ENCODE measurements around the gene CC2D2B. TPM values are rescaled to one million over a fixed set of nuclear protein-coding genes. Genes with fewer than 3 reads are reported as not detected.
A peak's percentile ranks its signal among the peaks of the same experiment; 100 is the strongest.
"Not testable (repeated sequence)": the region's sequence is repeated elsewhere in the genome, so short reads cannot be mapped to it uniquely, and the experiment has no call there.

Gene CC2D2B
- total RNA-seq, 4 donors from 2014 or later, result 1.1 to 30.5 (median 2.0) TPM

DNA sequence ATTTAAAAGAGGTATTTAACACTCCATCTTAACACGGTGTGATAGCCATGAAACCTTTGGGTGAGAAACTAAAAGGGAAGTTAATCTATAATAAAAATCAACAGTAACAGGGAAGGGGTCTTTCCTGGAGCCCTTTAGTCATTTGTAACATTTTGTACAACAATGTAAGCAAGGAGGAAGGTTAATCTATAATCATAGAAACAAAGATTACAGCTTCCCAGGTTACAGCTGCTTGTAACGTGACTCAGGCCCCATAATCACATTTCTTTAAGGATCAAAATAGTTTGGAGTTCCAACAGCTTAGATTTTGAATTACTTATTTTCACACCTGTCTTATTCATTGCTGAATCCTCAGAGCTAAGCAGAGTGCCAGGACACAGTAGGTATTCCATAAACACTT lies 17.9 kb upstream of the CC2D2B start:
- no peak overlapping the region for H3K27ac ChIP-seq
- H3K4me3 ChIP-seq, result no peak overlapping the region
- no peaks in the 10 kb centered on the region for H3K4me1 ChIP-seq
- H3K9me3 ChIP-seq, result no peaks in the 10 kb centered on the region
- no peaks in the 10 kb centered on the region for H3K36me3 ChIP-seq
- TF ChIP-seq, protein P1, sequence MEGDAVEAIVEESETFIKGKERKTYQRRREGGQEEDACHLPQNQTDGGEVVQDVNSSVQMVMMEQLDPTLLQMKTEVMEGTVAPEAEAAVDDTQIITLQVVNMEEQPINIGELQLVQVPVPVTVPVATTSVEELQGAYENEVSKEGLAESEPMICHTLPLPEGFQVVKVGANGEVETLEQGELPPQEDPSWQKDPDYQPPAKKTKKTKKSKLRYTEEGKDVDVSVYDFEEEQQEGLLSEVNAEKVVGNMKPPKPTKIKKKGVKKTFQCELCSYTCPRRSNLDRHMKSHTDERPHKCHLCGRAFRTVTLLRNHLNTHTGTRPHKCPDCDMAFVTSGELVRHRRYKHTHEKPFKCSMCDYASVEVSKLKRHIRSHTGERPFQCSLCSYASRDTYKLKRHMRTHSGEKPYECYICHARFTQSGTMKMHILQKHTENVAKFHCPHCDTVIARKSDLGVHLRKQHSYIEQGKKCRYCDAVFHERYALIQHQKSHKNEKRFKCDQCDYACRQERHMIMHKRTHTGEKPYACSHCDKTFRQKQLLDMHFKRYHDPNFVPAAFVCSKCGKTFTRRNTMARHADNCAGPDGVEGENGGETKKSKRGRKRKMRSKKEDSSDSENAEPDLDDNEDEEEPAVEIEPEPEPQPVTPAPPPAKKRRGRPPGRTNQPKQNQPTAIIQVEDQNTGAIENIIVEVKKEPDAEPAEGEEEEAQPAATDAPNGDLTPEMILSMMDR (IDR thresholded peaks at IDR 0.05), result no peak
- TF ChIP-seq POLR2A (IDR thresholded peaks at IDR 0.05), result no peak
- H3K27me3 ChIP-seq, result no peaks in the 10 kb centered on the region
- DNase-seq, result no peak

DNA sequence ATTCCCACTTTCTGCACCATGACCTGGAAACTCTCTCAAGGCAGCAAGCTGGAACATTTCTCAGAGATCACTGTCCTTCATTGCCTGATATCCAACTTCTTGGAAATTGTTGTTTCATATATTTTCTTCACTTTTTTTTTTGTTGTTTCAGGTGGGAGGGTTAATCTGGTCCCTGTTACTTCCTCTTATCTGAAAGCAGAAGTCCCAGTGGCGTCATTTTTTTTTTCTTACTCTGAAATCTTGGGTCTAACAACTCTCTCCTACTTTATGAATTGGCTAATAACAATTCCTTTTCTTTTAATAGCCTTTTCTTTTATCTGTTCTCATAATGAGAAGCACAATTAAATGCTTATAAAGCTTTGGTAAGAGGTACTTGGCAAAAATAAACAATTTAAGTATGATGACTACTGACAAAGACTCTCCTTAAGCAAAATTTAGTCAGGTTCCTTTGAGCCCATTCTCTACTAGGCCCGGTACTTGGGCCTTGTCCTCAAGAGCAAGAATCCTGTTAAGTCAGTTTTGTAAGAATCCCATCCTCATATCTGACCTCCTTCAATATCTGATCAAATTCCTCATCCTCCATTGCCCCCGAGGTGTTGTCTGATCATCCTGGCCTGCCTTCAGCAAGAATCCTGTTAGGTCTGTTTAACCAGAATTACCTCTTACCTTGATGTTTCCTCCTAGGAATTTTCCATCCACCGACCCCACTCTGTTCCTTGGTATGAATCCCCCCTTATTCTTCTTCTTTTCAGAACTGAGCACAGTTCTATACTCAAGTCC lies 11.5 kb upstream of the CC2D2B start:
- no peak overlapping the region for H3K27ac ChIP-seq
- no peaks in the 10 kb centered on the region for H3K36me3 ChIP-seq
- no peaks in the 10 kb centered on the region for H3K9me3 ChIP-seq
- no peak for TF ChIP-seq POLR2A (IDR thresholded peaks at IDR 0.05)
- TF ChIP-seq, protein P1 (IDR thresholded peaks at IDR 0.05), result no peak
- no peaks in the 10 kb centered on the region for H3K4me1 ChIP-seq
- H3K27me3 ChIP-seq, result no peaks in the 10 kb centered on the region
- no peak overlapping the region for H3K4me3 ChIP-seq
- no peak for DNase-seq

DNA sequence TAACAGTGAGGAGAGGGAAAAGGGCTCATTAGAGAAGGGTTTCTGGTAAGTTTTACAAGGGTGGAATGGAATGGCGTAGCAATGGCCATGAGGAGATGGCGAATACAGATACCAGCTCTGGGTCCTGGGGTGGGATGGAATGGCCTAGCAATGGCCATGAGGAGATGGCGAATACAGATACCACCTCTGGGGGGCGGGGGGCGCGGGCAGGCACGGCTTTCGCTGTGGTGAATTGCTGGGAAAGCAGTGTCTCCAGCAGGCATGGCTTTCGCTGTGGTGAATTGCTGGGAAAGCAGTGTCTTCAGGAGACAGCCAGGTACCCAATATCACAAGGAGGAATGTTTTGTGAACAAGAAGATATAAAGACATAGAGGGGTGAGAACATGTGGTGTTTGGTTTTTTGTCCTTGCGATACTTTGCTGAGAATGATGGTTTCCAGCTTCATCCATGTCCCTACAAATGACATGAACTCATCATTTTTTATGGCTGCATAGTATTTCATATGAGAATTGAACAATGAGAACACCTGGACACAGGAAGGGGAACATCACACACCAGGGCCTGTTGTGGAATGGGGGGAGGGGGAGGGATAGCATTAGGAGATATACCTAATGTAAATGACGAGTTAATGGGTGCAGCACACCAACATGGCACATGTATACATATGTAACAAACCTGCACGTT lies 1.7 kb upstream of the CC2D2B start:
- not testable (repeated sequence) for H3K27me3 ChIP-seq, H3K4me1 ChIP-seq, H3K36me3 ChIP-seq, H3K4me3 ChIP-seq, DNase-seq, H3K9me3 ChIP-seq, H3K27ac ChIP-seq

DNA sequence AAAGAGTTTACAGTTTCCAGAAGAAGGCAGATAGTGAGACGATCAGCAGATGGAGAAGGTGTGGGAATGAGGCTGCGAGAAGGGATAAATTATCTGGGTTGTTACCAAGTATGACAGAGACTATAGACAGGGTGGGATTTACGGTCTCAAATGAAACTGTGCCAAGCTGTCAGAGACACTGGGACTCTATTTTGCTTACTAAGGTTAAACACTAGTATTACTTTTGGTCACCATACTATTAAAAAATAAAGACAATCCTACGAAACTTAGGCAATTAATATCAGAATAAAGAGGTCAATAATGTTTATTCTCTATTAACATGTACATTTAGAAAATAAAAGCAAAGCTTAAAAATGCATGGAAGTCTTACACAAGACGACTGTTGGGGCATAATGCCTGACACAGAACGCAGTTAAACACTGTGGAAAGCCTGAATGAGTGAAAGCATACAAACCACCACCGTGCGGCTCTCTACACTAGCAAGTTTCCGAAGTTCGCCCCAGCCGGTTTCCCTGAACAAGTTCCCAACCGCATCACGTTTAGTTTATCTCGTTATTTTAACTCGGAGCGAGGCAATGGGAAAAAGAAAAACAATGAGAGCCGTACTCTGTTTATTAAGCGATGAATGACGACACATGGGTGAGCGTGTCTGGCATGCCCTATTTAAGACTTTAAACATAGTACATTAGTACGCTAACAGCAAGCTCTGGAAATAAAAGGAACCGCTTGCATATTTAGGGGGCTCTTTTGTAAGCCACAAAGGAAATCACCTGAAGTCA lies 909 bp upstream of the CC2D2B start:
- DNase-seq, result peak in 2 of 3 donors; percentile 46 to 60
- Histone ChIP-seq H3K4me1 (no peaks in the 10 kb centered on the region), H3K9me3 (no peaks in the 10 kb centered on the region), H3K36me3 (no peaks in the 10 kb centered on the region), H3K27ac (peak overlapping the region; percentile 68 to 85 (median 82)), H3K27me3 (no peaks in the 10 kb centered on the region), H3K4me3 (peak overlapping the region; percentile 63 to 83 (median 71))
- TF ChIP-seq, protein P1 (IDR thresholded peaks at IDR 0.05), result peak in 1 of 6 experiments; percentile 18
- TF ChIP-seq POLR2A (IDR thresholded peaks at IDR 0.05), result no peak

DNA sequence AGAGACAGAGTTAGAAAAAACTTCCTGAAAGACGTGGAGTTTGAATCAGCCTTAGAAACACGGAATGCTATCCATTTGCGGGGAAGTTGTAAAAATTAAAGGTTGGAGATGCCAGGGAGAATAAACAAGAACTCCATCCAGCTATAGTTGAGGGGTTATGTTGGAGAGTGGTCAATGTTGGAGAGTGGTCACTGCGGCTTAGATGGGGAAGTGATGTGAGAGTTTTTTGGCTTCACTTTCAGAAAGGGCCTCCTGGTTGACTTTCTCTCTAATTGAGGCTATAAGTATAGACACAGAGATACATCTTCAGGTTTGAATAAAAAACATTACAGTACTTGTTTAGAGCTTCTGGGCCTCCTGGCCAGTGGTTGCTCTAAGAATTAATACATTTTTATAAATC lies 675 bp downstream of the CC2D2B start:
- no peak overlapping the region for H3K27ac ChIP-seq
- H3K36me3 ChIP-seq, result no peaks in the 10 kb centered on the region
- TF ChIP-seq, protein P1 (IDR thresholded peaks at IDR 0.05), result no peak
- no peak for TF ChIP-seq POLR2A (IDR thresholded peaks at IDR 0.05)
- DNase-seq, result no peak
- no peaks in the 10 kb centered on the region for H3K9me3 ChIP-seq
- no peak overlapping the region for H3K4me3 ChIP-seq
- no peaks in the 10 kb centered on the region for H3K4me1 ChIP-seq
- H3K27me3 ChIP-seq, result no peaks in the 10 kb centered on the region

DNA sequence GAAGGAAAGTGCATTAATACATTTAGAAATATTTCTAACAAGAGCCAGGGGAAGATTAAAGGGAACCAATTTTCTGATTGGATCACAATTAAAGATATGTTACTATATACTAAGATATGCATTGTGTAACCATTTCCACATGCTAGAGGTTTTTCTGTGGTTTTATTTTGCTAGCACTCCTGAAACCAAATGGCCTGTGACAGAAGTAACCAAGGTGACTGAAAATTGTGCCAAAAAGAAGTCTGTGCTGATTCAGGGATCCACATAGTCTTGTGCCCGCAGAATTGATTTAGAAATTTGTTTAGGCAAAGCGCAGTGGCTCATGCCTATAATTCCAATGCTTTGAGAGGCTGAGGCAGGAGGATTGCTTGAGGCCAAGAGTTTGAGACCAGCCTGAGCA lies 1.8 kb downstream of the CC2D2B start:
- no peak overlapping the region for H3K4me3 ChIP-seq
- H3K9me3 ChIP-seq, result no peaks in the 10 kb centered on the region
- no peaks in the 10 kb centered on the region for H3K4me1 ChIP-seq
- TF ChIP-seq, protein P1 (IDR thresholded peaks at IDR 0.05), result no peak
- H3K27me3 ChIP-seq, result no peaks in the 10 kb centered on the region
- H3K27ac ChIP-seq, result no peak overlapping the region
- no peak for DNase-seq
- no peaks in the 10 kb centered on the region for H3K36me3 ChIP-seq

DNA sequence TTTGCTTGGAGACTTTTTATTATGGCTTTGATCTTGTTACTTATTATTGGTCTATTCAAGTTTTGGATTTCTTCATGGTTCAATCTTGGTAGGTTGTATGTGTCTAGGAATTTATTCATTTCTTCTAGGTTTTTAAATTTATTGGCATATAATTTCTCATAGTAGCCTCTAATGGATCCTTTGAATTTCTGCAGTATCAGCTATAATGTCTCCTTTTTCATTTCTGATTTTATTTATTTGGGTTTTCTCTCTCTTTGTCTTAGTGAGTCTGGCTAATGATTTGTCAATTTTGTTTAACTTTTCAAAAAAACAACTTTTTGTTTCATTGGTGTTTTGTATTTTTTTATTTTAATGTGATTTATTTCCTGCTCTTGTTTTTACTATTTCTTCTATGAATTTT lies 8.3 kb downstream of the CC2D2B start:
- H3K4me3 ChIP-seq, H3K9me3 ChIP-seq, H3K4me1 ChIP-seq, H3K27ac ChIP-seq, DNase-seq, H3K36me3 ChIP-seq, H3K27me3 ChIP-seq: not testable (repeated sequence)
